Cerebellar nuclear complex (tissue), 1 donor: ENCODE data around the gene TRIM56.
A peak's percentile ranks its signal among the peaks of the same experiment; 100 is the strongest.
"Not testable (repeated sequence)": the region's sequence is repeated elsewhere in the genome, so short reads cannot be mapped to it uniquely, and the experiment has no call there.

ENCODE experiments used
- DNase-seq, 2 experiments: peaks; one replicate each; lab custom pipeline; 2025; lab: John Stamatoyannopoulos, UW

TRIM56 gene

GRCh38 chr7:101085162-101085964 lies at the start of gene TRIM56:
TSS of gene TRIM56 (plus strand) at chr7:101085481. CDS start at chr7:101087313, 1,832 bp downstream.
- no peak for DNase-seq

- DNase-seq, result no peak
Observed at GRCh38 chr7:101035941-101036340, 49.3 kb upstream of the TRIM56 start.

GRCh38 chr7:101041283-101041682 lies 44.0 kb upstream of the TRIM56 start:
- DNase-seq, result not testable (repeated sequence)

- no peak for DNase-seq
Observed at GRCh38 chr7:101058355-101058754, 26.9 kb upstream of the TRIM56 start.

DNA sequence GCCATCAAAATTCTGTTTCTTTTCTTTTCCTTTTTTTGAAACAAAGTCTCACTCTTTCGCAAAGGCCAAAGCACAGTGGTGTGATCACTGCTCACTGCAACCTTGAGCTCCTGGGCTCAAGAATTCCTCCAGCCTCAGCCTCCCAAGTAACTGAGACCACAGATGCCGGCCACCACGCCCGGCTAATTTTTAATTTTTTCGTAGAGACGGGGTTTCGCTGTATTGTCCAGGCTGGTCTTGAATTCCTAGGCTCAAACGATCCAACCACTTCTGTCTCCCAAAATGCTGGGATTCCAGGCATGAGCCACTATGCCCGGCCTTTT lies 25.7 kb upstream of the TRIM56 start:
- no peak for DNase-seq

- no peak for DNase-seq
Observed at GRCh38 chr7:101060992-101061391, 24.3 kb upstream of the TRIM56 start.

GRCh38 chr7:101064176-101064550 lies 21.1 kb upstream of the TRIM56 start:
- not testable (repeated sequence) for DNase-seq

- not testable (repeated sequence) for DNase-seq
Observed at GRCh38 chr7:101065162-101065561, 20.1 kb upstream of the TRIM56 start.

DNA sequence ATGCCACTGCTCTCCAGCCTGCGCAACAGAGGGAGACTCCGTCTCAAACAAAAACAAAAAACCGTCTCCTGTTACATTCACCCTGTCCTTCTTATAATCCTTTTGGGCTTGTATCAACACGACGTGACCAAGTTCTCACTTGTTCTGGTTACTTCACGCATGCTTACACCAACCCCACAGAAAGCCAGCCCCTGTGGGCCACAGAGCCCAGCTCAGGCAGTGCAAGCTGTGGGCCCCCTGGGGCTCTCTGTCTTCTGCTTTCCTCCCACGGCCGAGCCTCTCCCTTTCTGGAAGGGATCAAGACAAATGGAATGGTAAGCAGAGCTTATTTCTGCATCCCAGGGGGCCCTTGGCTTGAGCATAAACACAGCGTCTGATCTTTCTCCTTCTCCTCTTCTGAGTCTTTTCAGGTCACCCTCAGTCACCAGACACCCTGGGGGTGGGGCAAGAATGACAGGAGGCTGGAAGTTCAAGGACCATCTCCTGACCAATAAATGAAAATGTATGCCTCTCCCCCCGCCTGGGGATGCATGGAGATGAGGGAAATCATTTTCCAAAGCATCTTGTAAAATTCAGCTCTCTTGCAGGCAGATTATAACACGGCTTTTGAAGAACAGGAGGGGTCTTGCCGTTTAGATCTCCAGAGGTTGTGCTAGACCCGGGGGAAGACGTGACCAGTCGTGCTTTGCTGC lies 19.0 kb upstream of the TRIM56 start:
- DNase-seq, result no peak

DNA sequence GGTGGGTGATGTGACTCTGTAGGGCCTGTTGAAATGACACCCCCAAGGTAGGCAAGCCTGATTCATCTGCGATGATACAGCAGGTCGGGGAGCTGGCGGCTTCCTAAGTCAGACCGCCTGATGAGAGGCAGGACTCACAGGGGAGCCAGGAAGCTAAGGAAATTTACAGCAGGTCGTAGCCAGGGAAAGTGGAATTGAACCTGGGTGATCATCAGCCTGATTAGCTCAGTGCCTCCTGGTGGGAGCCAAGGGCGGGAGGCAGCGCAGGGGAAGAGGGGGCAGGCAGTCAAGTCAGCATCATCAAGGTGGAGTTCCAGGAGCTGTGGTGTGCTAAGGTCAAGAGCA lies 18.5 kb upstream of the TRIM56 start:
- DNase-seq, result no peak

DNA sequence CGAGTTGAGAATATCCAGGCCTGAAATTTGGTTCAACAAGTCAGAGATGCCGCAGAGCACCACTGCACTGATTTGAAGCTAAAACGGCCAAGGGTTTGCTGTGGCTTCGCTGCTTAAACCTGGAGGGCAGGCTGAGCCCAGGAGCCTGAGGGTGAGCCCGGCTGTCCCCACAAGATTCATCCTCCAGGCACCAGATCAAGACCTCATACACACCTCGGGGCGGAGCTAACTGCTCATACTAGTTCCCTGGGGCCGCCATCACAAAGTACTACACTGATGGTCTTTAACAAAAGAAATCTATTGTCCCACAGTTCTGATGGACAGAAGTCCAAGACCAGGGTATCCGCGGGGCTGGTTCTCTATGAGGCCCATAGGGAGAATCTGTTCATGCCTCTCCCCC lies 16.9 kb upstream of the TRIM56 start:
- DNase-seq, result no peak

- DNase-seq, result not testable (repeated sequence)
Observed at GRCh38 chr7:101071362-101072104, 13.7 kb upstream of the TRIM56 start.

DNA sequence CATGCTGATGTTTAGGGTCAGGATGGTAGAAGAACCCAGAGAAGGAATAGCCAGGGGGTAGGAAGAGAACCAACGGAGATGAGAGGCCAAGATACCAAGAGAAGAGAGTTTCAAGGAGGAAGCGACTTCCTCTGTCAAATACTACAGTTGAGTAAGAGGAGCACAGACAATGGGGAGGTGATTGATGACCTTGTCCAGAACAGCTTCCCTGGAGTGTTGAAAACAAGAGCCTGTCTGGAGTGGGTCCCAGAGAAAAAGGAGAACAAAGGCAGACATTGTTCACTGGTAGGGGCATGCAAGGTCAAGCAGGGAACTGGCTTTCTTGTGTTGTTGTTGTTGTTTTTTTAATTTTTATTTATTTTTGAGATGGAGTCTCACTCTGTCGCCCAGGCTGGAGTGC lies 9.6 kb upstream of the TRIM56 start:
- no peak for DNase-seq

DNA sequence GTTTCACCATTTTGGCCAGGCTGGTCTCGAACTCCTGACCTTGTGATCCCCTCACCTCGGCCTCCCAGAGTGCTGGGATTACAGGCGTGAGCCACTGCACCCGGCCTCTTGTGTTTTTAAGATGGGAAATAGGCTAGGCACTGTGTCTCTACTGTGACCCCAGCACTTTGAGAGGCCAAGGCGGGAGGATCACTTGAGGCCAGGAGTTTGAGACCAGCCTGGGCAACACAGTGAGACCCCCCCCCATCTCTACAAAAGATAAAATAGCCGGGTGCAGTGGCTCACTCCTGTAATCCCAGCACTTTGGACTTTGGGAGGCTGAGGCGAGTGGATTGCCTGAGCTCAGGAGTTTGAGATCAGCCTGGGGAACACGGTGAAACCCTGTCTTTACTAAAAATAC lies 9.1 kb upstream of the TRIM56 start:
- not testable (repeated sequence) for DNase-seq

DNA sequence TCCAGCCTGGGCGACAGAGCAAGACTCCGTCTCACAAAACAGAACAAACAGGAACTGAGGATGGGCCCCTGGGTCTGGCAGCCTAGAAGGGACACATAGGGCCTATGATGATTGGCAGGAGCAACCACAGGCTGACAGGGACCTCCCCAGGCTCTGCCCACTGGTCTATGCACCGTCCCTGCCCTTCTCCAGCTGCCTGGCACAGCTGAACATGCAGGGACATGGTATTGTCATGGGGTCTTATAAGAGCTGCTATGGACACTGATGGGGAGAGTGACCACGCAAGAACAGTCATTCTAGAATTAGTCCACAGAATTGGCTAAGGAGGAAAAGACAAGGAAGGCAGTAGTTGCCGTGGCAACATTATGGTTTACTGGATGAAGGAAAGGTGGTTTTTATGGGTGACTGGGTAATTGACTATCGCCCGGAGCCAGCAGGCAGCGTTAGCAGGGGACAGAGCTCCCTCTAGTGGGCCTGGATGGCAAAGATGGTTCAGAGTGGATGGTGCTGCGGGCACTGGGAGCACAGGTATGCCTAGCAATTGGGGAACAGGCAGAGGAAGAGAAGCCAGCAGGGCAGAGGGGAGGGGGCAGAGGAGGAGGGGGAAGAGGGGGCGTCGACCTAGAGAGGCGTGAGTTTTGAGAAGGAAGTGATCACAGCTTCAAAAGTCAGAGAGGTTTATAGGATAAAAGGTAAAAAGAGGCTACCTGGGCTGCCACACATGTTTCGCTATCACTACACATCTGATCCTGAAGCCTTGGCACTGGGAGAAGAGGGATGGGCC lies 7.8 kb upstream of the TRIM56 start:
- peak in 1 of 2 experiments; percentile 6 for DNase-seq

DNA sequence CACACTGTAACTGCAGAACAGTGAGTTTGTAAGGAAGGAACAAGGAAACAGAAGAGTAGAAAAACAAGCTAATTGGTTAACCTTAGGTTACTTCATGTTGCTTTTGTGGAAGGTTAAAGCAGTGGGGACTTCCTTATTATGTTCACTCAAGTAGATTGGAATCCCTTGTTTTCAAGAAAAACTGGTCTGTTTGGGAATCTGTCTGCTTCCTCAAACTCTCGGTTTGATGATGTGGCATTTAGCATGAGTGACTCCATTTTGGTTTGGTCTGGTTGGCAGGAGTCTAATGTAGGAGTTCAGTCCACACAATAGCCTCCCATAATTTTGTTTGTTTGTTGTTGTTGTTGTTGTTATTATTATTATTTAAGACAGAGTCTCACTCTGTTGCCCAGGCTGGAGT lies 3.8 kb upstream of the TRIM56 start:
- no peak for DNase-seq

DNA sequence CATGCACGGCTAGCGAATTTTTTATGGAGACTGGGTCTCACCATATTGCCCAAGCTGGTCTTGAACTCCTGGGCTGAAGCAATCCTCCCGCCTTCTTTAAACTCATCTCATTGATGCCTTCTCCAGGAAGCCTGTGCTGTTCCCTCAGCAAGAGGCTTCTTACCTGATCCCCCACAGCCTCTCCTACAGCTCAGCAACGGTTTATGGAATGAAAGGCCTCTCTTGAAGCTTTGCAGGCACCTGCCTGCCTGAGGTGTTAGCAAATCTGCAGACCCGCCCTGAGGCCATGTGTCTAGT lies 468 bp upstream of the TRIM56 start:
- no peak for DNase-seq

- no peak for DNase-seq
Observed at GRCh38 chr7:101087334-101088068, 2.2 kb downstream of the TRIM56 start.

- no peak for DNase-seq
Observed at GRCh38 chr7:101088069-101088425, 2.8 kb downstream of the TRIM56 start.

- no peak for DNase-seq
Observed at GRCh38 chr7:101088858-101089529, 3.7 kb downstream of the TRIM56 start.

GRCh38 chr7:101089876-101090275 lies 4.6 kb downstream of the TRIM56 start:
- DNase-seq, result no peak
